ENCODE results near the gene DPEP3.
A peak's percentile ranks its signal among the peaks of the same experiment; 100 is the strongest.
"Not testable (repeated sequence)": the region's sequence is repeated elsewhere in the genome, so short reads cannot be mapped to it uniquely, and the experiment has no call there.

Gene DPEP3

DNA sequence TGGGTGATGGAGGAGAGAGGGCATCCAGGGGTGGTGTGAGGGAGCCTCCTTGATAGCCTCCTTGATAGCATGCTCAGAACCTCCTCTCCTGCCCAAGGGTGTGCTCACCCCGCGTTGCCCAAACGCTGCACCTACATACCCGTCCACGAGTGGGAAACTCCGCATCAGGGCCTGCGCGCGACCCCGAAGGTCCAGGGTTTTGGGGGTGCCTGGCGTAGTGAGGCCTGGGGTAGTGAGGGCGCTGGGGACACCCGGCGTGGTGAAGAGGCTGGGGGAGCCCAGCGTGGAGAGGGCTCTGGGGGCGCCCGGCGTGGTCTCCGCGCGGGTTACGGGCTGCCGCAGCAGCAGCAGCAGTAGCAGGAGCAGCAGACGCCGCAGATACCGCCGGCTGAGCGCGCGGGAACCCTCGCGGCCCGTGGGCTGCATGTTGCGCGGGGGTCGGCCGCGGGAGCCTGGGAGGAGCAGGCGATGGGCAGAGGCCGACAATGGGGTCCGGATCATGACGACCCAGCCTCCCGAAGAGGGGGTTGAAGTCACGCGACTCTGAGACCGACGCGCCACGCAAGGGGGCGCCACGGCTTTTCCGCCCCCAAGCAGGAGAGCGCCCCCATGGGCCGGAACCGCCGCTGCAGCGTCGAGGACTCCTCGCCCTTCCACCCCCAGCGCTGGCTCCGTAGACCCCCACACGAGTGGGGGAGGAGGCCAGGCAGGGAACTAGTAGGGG, at the start of gene DPEP3:
Gene DPEP3, minus strand, starts transcription at position 545 of the 724 bp plus-strand sequence. Its CDS starts 119 bp downstream, at position 426.
- no peak for DNase-seq (ENCODE audit: low spot score)

DNA sequence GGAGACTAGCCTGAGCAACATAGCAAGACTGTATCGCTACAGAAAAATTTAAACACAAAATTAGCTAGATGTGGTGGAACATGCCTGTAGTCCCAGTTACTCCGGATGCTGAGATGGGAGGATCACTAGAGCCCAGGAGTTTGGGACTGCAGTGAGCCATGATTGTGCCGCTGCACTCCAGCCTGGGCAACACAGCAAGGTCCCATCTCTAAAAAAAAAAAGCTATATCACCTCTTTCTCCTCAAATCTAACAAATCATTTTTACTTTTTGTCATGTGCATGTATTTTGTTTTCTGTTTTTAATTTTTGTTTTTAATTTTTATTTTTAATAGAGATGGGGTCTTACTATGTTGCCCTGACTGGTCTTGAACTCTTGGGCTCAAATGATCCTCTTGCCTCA, 48.7 kb upstream of the DPEP3 start:
- no peak for DNase-seq (ENCODE audit: low spot score)

- DNase-seq (ENCODE audit: low spot score), result peak; percentile 78
Observed at GRCh38 chr16:68022728-68023537, 42.6 kb upstream of the DPEP3 start, which contains the start of the genes DDX28 and DUS2. TSS of gene DDX28 (minus strand) at chr16:68023232. CDS start at chr16:68023202, 30 bp downstream. TSS of gene DUS2 (plus strand) at chr16:68023284. CDS start at chr16:68038024, 14,740 bp downstream.

- no peak for DNase-seq (ENCODE audit: low spot score)
Observed at GRCh38 chr16:68022278-68022727, 42.0 kb upstream of the DPEP3 start.

GRCh38 chr16:68021490-68021889, 41.2 kb upstream of the DPEP3 start:
- DNase-seq (ENCODE audit: low spot score), result no peak

GRCh38 chr16:68019167-68019680, 38.9 kb upstream of the DPEP3 start:
- DNase-seq (ENCODE audit: low spot score), result no peak

- no peak for DNase-seq (ENCODE audit: low spot score)
Observed at GRCh38 chr16:68015681-68016080, 35.4 kb upstream of the DPEP3 start, which contains the start of gene DPEP2NB. TSS of gene DPEP2NB (minus strand) at chr16:68015911. CDS start at chr16:68015770, 141 bp downstream.

- DNase-seq (ENCODE audit: low spot score), result no peak
Observed at GRCh38 chr16:68013440-68013839, 33.1 kb upstream of the DPEP3 start.

DNA sequence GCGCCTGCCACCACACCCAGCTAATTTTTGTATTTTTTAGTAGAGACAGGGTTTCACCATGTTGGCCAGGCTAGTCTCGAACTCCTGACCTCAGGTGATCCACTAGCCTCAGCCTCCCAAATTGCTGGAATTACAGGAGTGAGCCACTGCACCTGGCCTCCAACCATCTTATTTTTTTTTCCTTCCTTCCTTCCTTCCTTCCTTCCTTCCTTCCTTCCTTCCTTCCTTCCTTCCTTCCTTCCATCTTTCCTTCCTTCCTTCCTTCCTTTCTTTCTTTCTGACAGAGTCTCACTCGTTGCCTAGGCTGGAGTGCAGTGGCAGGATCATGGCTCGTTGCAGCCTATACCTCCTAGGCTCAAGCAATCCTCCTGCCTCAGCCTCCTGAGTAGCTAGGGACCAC, 29.6 kb upstream of the DPEP3 start:
- DNase-seq (ENCODE audit: low spot score), result not testable (repeated sequence)

- DNase-seq (ENCODE audit: low spot score), result no peak
Observed at GRCh38 chr16:68009157-68009735, 28.9 kb upstream of the DPEP3 start.

DNA sequence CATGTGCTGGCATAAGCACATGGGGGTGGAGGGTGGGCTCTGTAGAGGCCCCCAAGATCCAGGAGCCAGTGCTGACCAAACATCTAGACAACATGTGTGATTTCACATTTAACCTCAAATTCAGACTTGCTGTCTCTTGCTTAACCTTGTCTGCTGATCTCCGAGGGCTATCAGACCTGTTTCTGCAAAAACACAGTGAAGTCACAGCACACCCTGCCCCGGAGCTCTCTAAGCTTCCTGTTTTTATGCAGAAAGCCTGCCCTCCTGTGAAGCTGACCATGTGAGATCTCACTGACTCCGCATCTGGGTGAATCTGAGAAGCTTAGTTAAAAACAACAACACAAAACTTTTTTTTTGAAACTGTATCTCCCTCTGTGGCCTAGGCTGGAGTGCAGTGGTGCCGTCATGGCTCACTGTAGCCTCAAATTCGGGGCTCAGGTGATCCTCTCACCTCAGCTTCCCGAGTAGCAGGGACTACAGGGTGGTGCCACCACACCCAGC, 25.5 kb upstream of the DPEP3 start:
- no peak for DNase-seq (ENCODE audit: low spot score)

DNA sequence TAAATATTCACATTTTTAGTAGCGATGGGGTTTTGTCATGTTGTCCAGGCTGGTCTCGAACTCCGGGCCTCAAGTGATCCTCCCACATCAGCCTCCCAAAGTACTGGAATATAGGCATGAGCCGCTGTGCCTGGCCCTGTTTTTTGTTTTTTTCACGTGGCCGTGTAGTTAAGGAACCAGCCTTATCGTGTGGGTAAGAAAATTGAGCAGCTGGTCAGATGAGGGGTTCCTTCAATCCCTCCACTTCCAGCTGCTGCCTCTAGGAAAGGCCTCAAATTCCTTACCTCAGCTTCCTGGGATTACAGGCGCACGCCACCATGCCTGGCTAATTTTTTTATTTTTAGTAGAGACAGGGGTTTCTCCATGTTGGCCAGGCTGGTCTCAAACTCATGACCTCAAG, 24.9 kb upstream of the DPEP3 start:
- no peak for DNase-seq (ENCODE audit: low spot score)

GRCh38 chr16:68003031-68003430, 22.7 kb upstream of the DPEP3 start:
- DNase-seq (ENCODE audit: low spot score), result no peak

GRCh38 chr16:68000450-68000849, 20.2 kb upstream of the DPEP3 start:
- no peak for DNase-seq (ENCODE audit: low spot score)

GRCh38 chr16:67999985-68000384, 19.7 kb upstream of the DPEP3 start:
- no peak for DNase-seq (ENCODE audit: low spot score)

DNA sequence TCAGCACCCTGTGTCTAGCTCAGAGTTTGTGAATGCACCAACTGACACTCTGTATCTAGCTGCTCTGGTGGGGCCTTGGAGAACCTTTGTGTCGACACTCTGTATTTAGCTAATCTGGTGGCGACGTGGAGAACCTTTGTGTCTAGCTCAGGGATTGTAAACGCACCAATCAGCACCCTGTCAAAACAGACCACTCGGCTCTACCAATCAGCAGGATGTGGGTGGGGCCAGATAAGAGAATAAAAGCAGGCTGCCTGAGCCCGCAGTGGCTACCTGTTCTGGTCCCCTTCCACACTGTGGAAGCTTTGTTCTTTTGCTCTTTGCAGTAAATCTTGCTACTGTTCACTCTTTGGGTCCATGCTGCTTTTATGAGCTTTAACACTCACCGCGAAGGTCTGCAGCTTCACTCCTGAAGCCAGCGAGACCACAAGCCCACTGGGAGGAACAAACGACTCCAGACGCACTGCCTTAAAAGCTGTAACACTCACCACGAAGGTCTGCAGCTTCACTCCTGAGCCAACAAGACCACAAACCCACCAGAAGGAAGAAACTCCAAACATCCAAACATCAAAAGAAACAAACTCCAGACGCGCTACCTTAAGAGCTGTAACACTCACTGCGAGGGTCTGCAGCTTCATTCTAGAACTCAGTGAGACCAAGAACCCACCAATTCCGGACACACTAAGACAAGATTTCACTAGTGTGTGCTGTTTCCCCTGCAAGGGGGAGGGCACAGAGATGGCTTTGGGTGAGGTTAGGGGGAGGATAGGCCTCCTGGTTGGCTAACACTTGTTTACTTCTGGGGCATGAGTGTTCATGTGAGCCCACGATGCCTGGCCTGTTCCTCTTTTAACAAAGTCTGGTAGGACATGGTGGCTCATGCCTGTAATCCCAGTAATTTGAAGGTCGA, 18.7 kb upstream of the DPEP3 start, which contains the start of gene DPEP2:
Gene DPEP2, minus strand, starts transcription at position 706 of the 910 bp plus-strand sequence. CDS start 6,272 bp downstream, outside the sequence.
- not testable (repeated sequence) for DNase-seq (ENCODE audit: low spot score)

DNA sequence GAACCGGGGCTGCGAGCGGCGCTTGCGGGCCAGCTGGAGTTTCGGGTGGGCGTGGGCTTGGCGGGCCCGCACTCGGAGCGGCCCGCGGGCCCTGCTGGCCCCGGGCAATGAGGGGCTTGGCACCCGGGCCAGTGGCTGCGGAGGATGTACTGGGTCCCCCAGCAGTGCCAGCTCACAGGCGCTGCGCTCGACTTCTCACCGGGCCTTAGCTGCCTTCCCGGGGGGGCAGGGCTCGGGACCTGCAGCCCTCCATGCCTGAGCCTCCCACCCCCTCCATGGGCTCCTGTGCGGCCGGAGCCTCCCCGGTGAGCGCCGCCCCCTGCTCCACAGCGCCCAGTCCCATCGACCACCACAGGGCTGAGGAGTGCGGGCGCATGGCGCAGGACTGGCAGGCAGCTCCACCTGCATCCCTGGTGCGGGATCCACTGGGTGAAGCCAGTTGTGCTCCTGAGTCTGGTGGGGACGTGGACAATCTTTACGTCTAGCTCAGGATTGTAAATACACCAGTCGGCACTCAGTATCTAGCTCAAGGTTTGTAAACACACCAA, 18.0 kb upstream of the DPEP3 start:
- DNase-seq (ENCODE audit: low spot score), result not testable (repeated sequence)

GRCh38 chr16:67996666-67997065, 16.4 kb upstream of the DPEP3 start:
- no peak for DNase-seq (ENCODE audit: low spot score)

DNA sequence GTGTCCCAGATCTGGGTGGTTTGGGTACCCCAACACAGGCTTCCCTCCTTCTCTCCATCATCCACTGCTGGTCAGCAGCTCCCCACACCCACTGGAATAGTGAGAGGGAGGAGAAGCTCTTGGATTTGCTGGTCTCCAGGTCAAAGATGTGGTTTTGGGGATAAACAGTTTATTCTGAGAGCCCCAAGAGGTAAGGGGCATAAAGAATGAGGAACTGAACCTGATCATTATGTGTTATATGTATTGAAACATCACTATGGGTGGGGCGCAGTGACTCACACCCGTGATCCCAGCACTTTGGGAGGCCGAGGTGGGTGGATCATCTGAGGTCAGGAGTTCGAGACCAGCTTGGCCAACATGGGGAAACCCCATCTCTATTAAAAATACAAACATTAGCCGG, 15.1 kb upstream of the DPEP3 start:
- DNase-seq (ENCODE audit: low spot score), result no peak

DNA sequence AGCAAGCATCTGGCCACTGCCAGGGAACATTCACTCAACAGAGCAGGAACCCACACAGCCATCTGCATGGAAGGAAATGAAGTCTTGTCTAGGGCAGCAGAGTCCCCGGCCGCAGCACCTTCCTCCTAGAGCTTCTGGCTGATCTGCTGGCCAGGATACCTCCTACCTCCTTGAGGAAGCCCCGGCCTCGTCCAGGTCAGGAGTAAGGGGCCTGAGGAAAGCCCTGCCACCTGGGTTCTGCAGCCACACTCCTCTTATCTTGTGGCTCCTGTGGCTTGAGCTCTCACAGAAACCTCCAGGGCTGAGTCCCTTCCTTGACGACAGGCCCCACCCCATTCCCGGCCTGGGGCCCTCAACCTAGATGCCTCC, 13.7 kb upstream of the DPEP3 start:
- DNase-seq (ENCODE audit: low spot score), result not testable (repeated sequence)
